GM12874 (cell line): ENCODE data around the gene KIRREL3.

ENCODE experiments used
- TF ChIP-seq, protein P1 (sequence below): IDR thresholded peaks from 2 replicates; pipeline ENCODE4 v1.5.1; 2011; ENCODE audit warnings: low read depth, mild to moderate bottlenecking, control low read depth, low read length, moderate library complexity; ENCODE audit not compliant: insufficient read depth

The KIRREL3 gene

DNA sequence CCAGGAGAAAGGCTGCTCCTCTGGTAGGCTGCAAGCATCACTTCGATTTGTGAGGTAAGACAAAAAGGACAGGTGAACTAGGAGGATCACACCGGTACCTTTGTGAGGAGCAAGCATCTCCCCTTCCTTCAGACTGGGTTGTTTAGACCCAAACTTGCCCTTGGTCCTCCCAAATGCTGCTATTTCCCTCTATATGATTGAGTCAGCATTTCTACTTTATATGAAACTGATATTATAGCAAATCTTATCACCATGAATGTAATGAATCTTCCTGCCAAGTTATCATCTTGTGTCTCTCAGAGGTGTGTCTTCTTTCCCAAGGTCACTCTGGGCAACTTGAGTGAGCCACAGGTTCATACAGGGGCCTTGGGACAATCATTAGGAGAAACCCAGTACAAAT is 61.0 kb downstream of the KIRREL3 start:
- TF ChIP-seq, protein P1, sequence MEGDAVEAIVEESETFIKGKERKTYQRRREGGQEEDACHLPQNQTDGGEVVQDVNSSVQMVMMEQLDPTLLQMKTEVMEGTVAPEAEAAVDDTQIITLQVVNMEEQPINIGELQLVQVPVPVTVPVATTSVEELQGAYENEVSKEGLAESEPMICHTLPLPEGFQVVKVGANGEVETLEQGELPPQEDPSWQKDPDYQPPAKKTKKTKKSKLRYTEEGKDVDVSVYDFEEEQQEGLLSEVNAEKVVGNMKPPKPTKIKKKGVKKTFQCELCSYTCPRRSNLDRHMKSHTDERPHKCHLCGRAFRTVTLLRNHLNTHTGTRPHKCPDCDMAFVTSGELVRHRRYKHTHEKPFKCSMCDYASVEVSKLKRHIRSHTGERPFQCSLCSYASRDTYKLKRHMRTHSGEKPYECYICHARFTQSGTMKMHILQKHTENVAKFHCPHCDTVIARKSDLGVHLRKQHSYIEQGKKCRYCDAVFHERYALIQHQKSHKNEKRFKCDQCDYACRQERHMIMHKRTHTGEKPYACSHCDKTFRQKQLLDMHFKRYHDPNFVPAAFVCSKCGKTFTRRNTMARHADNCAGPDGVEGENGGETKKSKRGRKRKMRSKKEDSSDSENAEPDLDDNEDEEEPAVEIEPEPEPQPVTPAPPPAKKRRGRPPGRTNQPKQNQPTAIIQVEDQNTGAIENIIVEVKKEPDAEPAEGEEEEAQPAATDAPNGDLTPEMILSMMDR, result no peak

DNA sequence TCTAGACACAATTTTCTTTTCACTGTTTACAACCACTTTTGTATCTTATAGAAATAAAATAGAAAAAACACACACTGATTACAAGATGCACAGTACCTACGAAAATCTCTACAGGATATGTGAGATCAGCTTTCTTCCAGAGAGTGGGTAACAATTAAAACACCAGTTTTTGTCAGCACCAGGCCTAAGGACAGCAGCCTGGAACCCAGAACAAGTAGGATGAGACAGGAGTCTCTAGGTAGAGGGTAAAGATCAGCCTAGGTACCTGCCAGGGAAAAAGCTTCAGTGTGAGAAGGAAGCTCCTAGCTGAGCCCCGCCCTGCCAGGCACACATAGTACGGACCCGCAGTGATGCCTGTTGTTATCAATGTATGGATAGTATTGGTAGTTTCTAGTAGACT is 61.9 kb downstream of the KIRREL3 start:
- TF ChIP-seq, protein P1, result no peak

GRCh38 chr11:126930091-126930841 is 70.3 kb downstream of the KIRREL3 start:
- TF ChIP-seq, protein P1, result no peak

- TF ChIP-seq, protein P1, result no peak
Observed at GRCh38 chr11:126929179-126930061, 71.2 kb downstream of the KIRREL3 start.

DNA sequence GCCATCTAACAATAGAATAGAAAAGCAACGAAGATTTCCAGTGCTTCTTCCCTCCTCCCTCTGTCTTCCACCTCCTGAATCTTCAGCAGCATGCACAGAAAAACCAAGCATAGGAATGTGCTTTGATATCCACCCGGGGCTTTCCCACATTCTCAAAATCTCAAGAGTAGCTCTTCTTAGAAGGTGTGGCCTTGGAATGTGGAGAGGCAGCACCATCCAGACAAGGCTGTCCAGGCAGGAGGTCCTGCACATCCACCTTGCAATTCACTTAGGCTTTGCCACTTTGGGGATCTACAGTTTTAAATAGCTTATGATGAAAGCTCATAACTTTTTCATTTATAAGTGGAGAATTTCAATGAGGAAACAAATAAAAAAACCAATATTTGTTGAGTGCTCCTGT is 72.9 kb downstream of the KIRREL3 start:
- TF ChIP-seq, protein P1, result no peak

DNA sequence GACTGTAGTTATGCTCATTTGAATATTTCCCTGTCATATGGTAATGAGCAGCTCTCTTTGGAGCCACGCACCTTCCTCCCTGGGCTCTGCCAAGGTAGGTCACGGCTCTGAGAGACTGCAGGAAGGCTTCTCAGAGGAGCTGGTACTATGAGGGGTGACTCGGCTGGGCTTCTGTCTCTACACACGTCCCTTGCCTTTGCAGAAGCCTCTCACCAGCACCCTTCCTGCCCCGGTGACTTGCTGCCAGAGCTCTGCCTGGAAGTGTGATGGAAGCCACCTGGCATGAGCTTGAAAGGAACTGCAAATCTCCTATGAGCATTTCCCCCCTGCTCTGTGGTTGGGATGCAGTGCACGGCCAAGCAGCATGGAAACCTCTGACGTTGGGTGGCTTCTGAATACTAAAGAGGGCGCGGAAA is 74.2 kb downstream of the KIRREL3 start:
- TF ChIP-seq, protein P1, result no peak

DNA sequence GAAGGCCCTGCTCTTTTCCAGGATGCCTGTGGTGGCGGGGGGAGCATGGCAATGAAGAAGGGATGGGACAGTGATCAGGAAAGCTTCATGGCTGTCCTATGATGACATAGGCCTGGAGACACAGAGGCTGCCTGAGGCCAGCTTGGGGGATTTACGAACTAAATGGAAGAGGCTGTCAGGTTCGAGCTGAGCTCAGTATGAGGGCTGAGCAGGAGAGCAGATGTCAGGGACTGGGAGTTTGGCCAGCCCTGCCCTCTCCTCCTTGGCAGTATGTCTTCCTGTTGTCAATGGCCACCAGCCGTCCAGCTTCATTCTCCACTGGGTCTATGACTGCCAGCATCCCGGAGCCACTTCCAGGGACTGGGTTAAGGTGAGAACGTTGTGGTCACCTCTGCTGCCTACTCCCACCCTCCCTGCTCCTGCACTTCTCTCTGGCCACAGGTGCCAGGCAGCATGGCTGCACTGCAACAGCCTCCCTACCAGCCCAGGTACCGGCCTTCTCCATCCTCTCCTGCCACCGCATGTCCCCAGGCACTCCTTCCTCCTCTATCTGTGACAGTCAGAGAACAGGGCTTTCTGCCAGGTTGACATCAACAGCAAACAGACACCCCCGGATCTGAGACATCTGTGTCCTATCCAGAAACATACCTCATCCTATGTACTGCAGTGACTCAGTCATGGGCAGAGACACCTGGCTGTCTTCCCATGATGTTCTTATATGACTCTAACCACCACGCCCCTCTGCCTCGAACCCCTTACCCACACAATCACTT is 75.1 kb downstream of the KIRREL3 start:
- TF ChIP-seq, protein P1, result no peak
